A549 (cell line): ENCODE results near the gene CIAO3. TPM values are rescaled to one million over a fixed set of nuclear protein-coding genes. Genes with fewer than 3 reads are reported as not detected.
A peak's percentile ranks its signal among the peaks of the same experiment; 100 is the strongest.

Experiments used
- ATAC-seq, 2 experiments: fragments of 200-7000 bp in 1 of 2; fragments of >200 bp in 1 of 2; cut with Nextera tagmentation in 1 of 2; cut with Tn5 transposase in 1 of 2; 3 replicates each; pipeline versions ENCODE4 v1.8.0 to v1.9.1; 2018 to 2020; ENCODE audit warnings: mild to moderate bottlenecking in 1 of 2, moderate library complexity in 1 of 2
- CTCF ChIA-PET: fragments of 300-600 bp; sonication (Branson Sonifier 250); formaldehyde crosslinking; extraction: SDS; loops from one replicate; lab custom pipeline; 2021; ENCODE audit warnings: antibody characterized with exemption, inconsistent platforms; lab: Yijun Ruan, JAX
- POLR2A ChIA-PET: fragments of 350-600 bp; formaldehyde crosslinking; extraction: SDS; loops from one replicate; lab custom pipeline; 2021; ENCODE audit warnings: antibody characterized with exemption, inconsistent platforms; lab: Yijun Ruan, JAX
- DNase-seq, 2 experiments: peaks; one replicate each; pipeline versions ENCODE4 v3.0.0 to v3.0.0-alpha.2; 2011 to 2016; ENCODE audit warnings: low read depth in 1 of 2, low spot score in 1 of 2
- FAIRE-seq: peaks from 2 replicates; lab custom pipeline; 2011; peaks lifted over from hg19 to GRCh38; lab: Jason Lieb, UNC
- H3K27ac ChIP-seq, 2 experiments: fragments of >200 bp; sonication (Bioruptor Twin); formaldehyde crosslinking; 3 replicates each; pipeline ENCODE4 v1.5.1; 2016 to 2017
- H3K4me1 ChIP-seq: fragments of >200 bp; sonication (Bioruptor Twin); formaldehyde crosslinking; 3 replicates; pipeline ENCODE4 v1.6.1; 2016
- H3K4me2 ChIP-seq: fragments of >200 bp; sonication (Bioruptor Twin); formaldehyde crosslinking; 3 replicates; pipeline ENCODE4 v1.6.1; 2016
- H3K4me3 ChIP-seq: fragments of >200 bp; sonication (Bioruptor Twin); formaldehyde crosslinking; 3 replicates; pipeline ENCODE4 v1.5.1; 2016
- H3K9me3 ChIP-seq: fragments of >200 bp; sonication (Bioruptor Twin); formaldehyde crosslinking; 3 replicates; pipeline ENCODE4 v1.6.1; 2016
- CHD2 ChIP-seq: fragments of 150-350 bp; IDR thresholded peaks from 2 replicates; pipeline ENCODE4 v1.6.1; 2014; ENCODE audit warnings: low read length; ENCODE audit not compliant: partially characterized antibody
- CHD4 ChIP-seq: fragments of 200-600 bp; sonication (generic); IDR thresholded peaks from 2 replicates; pipeline ENCODE4 v1.6.1; 2016; ENCODE audit warnings: antibody characterized with exemption, mild to moderate bottlenecking, borderline replicate concordance
- EHMT2 ChIP-seq: fragments of 200-600 bp; sonication (generic); IDR thresholded peaks from 2 replicates; pipeline ENCODE4 v1.6.1; 2016; ENCODE audit warnings: antibody characterized with exemption, low read depth, mild to moderate bottlenecking, moderate library complexity
- FOSB ChIP-seq: fragments of 250-450 bp; sonication (Bioruptor Pico); IDR thresholded peaks from 2 replicates; pipeline ENCODE4 v1.5.0; 2020; ENCODE audit warnings: mild to moderate bottlenecking, moderate library complexity
- GATA3 ChIP-seq: IDR thresholded peaks from 2 replicates; pipeline ENCODE4 v1.6.1; 2012; ENCODE audit warnings: borderline replicate concordance
- HOXB13 ChIP-seq: fragments of 250-450 bp; sonication (Bioruptor Pico); IDR thresholded peaks from 2 replicates; pipeline ENCODE4 v1.5.0; 2020; ENCODE audit warnings: low read depth, mild to moderate bottlenecking, moderate library complexity
- KDM1A ChIP-seq: fragments of 200-600 bp; sonication (generic); IDR thresholded peaks from 2 replicates; pipeline ENCODE4 v1.6.1; 2016; ENCODE audit warnings: low read depth, mild to moderate bottlenecking
- NPAS2 ChIP-seq: fragments of 250-450 bp; sonication (Bioruptor Pico); IDR thresholded peaks from 2 replicates; pipeline ENCODE4 v1.8.0; 2022; ENCODE audit warnings: mild to moderate bottlenecking, moderate library complexity, borderline replicate concordance
- POLR2A ChIP-seq: IDR thresholded peaks from 2 replicates; pipeline ENCODE4 v1.6.1; 2012; ENCODE audit warnings: mild to moderate bottlenecking, low read length
- POLR2AphosphoS2 ChIP-seq: conservative IDR thresholded peaks from 2 replicates; pipeline ENCODE4 v1.6.1; 2012; ENCODE audit warnings: low read length, improper control_type of control experiment, inconsistent platforms
- RARB ChIP-seq: fragments of 250-450 bp; sonication (Bioruptor Pico); IDR thresholded peaks from 2 replicates; pipeline ENCODE4 v1.8.0; 2021; ENCODE audit warnings: mild to moderate bottlenecking, moderate library complexity
- TFCP2L1 ChIP-seq: fragments of 250-450 bp; sonication (Bioruptor Pico); IDR thresholded peaks from 2 replicates; pipeline ENCODE4 v1.5.0; 2021; ENCODE audit warnings: mild to moderate bottlenecking
- ZC3H11A ChIP-seq: fragments of 450-650 bp; IDR thresholded peaks from 2 replicates; pipeline ENCODE4 v1.6.1; 2014; ENCODE audit warnings: antibody characterized with exemption, mild to moderate bottlenecking
- ZFP36 ChIP-seq: fragments of 450-650 bp; IDR thresholded peaks from 2 replicates; pipeline ENCODE4 v1.6.1; 2014; ENCODE audit warnings: borderline replicate concordance; ENCODE audit not compliant: partially characterized antibody
- WGBS: methylation state at CpG from one replicate; pipeline ENCODE4 v1.1.6; 2017; ENCODE audit errors: missing lambda C conversion rate; 5-methylcytosine and 5-hydroxymethylcytosine counted together
- polyA plus RNA-seq, 4 experiments: library from polyadenylated mRNA; depleted of rRNA in 3 of 4; stranded (reverse); fragments of >200 nt; fragmentation: RNase III in 1 of 4; extraction: RNeasy Plus Mini Kit Qiagen cat#74134 plus additional on column Dnase treatment in 1 of 4; gene quantifications; 2 replicates in 3 of 4; 3 replicates in 1 of 4; pipeline ENCODE4 v1.2.3, GENCODE V29; 2011 to 2017
- TF ChIP-seq, protein P1 (sequence below): fragments of 200-600 bp; sonication (generic); IDR thresholded peaks from 2 replicates; pipeline ENCODE4 v1.6.1; 2016; ENCODE audit warnings: antibody characterized with exemption, mild to moderate bottlenecking, moderate library complexity
- TF ChIP-seq, protein P2 (sequence below): fragments of >200 bp; sonication (Bioruptor Twin); formaldehyde crosslinking; IDR thresholded peaks from 3 replicates; pipeline ENCODE4 v1.6.1; 2016
- TF ChIP-seq, protein P3 (sequence below): fragments of >200 bp; sonication (Bioruptor Twin); formaldehyde crosslinking; IDR thresholded peaks from 3 replicates; pipeline ENCODE4 v1.5.1; 2016
- TF ChIP-seq, protein P4 (sequence below): fragments of 150-350 bp; IDR thresholded peaks from 2 replicates; pipeline ENCODE4 v1.6.1; 2014; ENCODE audit warnings: low read depth, mild to moderate bottlenecking, low read length
- TF ChIP-seq, protein P5 (sequence below): IDR thresholded peaks from 2 replicates; pipeline ENCODE4 v1.6.1; 2012

Gene CIAO3
- polyA plus RNA-seq, 2 of the 4 experiments (the other 2 are of a cell fraction), result 17.4 to 23.0 TPM

DNA sequence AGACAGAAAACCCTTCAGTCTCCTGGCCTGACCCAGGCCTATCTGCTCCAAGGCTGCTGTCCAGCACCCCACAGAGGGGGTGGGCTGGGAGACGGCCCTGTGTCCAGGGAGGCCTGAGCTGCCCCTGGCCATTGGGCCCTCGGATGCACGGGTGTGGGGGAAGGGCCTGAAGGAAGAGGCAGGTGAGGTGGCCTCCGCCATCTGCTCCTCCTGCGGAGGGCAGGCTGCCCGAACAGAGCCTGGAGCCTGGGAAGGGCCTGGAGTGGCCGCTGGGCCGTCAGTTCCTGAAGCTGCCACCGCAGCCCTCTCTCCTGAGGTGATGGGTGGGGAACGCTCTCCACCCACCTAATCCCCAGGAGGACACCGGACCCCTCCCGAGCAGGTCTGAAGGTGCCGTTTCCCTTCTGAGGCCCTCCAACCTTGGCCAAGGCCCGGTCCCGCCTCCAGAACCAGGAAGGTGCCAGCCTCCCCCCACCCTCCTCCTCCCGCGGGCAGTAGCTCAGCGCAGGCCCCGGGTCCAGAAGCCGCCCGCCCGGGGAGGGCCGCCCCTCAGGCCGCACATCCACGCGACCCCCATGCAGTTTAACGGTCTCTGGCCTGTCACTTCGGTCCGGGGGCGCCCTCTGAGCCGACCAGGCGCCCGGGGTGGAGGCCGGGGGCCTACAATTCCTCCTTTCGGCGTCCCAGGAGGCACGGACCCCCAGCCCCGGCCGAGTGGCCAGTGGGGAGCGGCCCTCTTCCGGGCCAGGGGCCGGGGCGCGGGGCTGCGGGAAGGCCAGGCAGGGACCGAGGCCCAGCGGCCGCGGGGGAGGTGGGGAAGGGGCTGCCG is 36.0 kb downstream of the CIAO3 start:
- peak overlapping the region; percentile 100 for H3K4me2 ChIP-seq
- H3K27ac ChIP-seq, result peak overlapping the region; percentile 73 to 75; a peak in 5 of 6 replicates
- peaks cover 34% of the 10 kb centered on the region for H3K4me1 ChIP-seq
- ATAC-seq (no peak), DNase-seq (no peak), FAIRE-seq (no peak)
- TF ChIP-seq, protein P1, sequence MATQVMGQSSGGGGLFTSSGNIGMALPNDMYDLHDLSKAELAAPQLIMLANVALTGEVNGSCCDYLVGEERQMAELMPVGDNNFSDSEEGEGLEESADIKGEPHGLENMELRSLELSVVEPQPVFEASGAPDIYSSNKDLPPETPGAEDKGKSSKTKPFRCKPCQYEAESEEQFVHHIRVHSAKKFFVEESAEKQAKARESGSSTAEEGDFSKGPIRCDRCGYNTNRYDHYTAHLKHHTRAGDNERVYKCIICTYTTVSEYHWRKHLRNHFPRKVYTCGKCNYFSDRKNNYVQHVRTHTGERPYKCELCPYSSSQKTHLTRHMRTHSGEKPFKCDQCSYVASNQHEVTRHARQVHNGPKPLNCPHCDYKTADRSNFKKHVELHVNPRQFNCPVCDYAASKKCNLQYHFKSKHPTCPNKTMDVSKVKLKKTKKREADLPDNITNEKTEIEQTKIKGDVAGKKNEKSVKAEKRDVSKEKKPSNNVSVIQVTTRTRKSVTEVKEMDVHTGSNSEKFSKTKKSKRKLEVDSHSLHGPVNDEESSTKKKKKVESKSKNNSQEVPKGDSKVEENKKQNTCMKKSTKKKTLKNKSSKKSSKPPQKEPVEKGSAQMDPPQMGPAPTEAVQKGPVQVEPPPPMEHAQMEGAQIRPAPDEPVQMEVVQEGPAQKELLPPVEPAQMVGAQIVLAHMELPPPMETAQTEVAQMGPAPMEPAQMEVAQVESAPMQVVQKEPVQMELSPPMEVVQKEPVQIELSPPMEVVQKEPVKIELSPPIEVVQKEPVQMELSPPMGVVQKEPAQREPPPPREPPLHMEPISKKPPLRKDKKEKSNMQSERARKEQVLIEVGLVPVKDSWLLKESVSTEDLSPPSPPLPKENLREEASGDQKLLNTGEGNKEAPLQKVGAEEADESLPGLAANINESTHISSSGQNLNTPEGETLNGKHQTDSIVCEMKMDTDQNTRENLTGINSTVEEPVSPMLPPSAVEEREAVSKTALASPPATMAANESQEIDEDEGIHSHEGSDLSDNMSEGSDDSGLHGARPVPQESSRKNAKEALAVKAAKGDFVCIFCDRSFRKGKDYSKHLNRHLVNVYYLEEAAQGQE, result peak; percentile 62; the same call in 1 of the 2 replicates
- no peak for TF ChIP-seq POLR2A
- no peaks in the 10 kb centered on the region for H3K9me3 ChIP-seq
- CTCF ChIA-PET, result interaction anchor here (1.1 to 25.1 kb wide), 6 partner anchors 8 to 46 kb away, joined by 4 to 656 read pairs (median 10); partner anchors contain the start of genes ANTKMT, CCDC78, CIAO3 and HAGHL
- POLR2A ChIA-PET, result no interaction called here
- H3K4me3 ChIP-seq, result peak overlapping the region; percentile 59
- 74% methylated on average over 14 of the region's 50 CpGs for WGBS

DNA sequence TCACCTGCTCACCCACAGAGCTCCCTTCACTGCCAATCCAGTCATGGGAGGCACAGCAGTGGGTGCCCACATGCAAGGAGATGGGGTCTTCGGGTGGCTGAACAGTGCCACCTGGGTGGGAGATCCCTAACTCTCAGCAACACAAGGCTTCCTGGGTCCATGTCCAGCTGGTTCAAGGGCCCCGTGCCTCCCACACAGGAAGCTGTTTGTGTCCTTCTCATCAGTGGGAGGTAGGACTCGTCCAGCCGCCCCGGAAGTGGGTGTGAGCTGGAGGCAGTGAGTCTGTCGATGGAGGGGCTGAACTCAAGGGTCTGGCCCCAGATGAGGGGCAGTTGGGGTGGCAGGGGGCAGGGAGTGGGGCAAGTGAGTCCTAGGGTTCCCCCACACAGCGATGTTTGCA is 36.8 kb downstream of the CIAO3 start:
- Histone ChIP-seq H3K4me1 (peaks cover 33% of the 10 kb centered on the region), H3K4me2 (no peak overlapping the region), H3K27ac (no peak overlapping the region), H3K9me3 (no peaks in the 10 kb centered on the region), H3K4me3 (no peak overlapping the region)
- no peak for TF ChIP-seq ZFP36
- TF ChIP-seq TFCP2L1 (CRISPR knock-in tag), result no peak
- TF ChIP-seq, protein P2, sequence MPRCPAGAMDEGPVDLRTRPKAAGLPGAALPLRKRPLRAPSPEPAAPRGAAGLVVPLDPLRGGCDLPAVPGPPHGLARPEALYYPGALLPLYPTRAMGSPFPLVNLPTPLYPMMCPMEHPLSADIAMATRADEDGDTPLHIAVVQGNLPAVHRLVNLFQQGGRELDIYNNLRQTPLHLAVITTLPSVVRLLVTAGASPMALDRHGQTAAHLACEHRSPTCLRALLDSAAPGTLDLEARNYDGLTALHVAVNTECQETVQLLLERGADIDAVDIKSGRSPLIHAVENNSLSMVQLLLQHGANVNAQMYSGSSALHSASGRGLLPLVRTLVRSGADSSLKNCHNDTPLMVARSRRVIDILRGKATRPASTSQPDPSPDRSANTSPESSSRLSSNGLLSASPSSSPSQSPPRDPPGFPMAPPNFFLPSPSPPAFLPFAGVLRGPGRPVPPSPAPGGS, result no peak
- no peak for TF ChIP-seq EHMT2
- no peak for TF ChIP-seq POLR2AphosphoS2
- no peak for TF ChIP-seq RARB (CRISPR knock-in tag)
- no peak for TF ChIP-seq KDM1A
- TF ChIP-seq, protein P3, sequence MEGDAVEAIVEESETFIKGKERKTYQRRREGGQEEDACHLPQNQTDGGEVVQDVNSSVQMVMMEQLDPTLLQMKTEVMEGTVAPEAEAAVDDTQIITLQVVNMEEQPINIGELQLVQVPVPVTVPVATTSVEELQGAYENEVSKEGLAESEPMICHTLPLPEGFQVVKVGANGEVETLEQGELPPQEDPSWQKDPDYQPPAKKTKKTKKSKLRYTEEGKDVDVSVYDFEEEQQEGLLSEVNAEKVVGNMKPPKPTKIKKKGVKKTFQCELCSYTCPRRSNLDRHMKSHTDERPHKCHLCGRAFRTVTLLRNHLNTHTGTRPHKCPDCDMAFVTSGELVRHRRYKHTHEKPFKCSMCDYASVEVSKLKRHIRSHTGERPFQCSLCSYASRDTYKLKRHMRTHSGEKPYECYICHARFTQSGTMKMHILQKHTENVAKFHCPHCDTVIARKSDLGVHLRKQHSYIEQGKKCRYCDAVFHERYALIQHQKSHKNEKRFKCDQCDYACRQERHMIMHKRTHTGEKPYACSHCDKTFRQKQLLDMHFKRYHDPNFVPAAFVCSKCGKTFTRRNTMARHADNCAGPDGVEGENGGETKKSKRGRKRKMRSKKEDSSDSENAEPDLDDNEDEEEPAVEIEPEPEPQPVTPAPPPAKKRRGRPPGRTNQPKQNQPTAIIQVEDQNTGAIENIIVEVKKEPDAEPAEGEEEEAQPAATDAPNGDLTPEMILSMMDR, result no peak
- TF ChIP-seq GATA3, result no peak
- TF ChIP-seq ZC3H11A, result no peak
- no peak for TF ChIP-seq CHD2
- TF ChIP-seq, protein P4, sequence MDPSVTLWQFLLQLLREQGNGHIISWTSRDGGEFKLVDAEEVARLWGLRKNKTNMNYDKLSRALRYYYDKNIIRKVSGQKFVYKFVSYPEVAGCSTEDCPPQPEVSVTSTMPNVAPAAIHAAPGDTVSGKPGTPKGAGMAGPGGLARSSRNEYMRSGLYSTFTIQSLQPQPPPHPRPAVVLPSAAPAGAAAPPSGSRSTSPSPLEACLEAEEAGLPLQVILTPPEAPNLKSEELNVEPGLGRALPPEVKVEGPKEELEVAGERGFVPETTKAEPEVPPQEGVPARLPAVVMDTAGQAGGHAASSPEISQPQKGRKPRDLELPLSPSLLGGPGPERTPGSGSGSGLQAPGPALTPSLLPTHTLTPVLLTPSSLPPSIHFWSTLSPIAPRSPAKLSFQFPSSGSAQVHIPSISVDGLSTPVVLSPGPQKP, result no peak
- TF ChIP-seq CHD4, result no peak
- TF ChIP-seq, protein P5, sequence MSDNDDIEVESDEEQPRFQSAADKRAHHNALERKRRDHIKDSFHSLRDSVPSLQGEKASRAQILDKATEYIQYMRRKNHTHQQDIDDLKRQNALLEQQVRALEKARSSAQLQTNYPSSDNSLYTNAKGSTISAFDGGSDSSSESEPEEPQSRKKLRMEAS, result no peak
- no peak for TF ChIP-seq FOSB
- no peak for TF ChIP-seq HOXB13 (CRISPR knock-in tag)
- no peak for TF ChIP-seq NPAS2 (CRISPR knock-in tag)
- ChIA-PET POLR2A (no interaction called here), CTCF (interaction anchor here (1.1 to 25.1 kb wide), 7 partner anchors 8 to 82 kb away, joined by 3 to 656 read pairs (median 8); partner anchors contain the start of genes ANTKMT, CCDC78, CIAO3 and HAGHL)
- ATAC-seq (no peak), DNase-seq (no peak), FAIRE-seq (no peak)
- WGBS, result 78% methylated on average over 5 of the region's 7 CpGs
